ENCODE data around the gene PTCH1.

Gene PTCH1

DNA sequence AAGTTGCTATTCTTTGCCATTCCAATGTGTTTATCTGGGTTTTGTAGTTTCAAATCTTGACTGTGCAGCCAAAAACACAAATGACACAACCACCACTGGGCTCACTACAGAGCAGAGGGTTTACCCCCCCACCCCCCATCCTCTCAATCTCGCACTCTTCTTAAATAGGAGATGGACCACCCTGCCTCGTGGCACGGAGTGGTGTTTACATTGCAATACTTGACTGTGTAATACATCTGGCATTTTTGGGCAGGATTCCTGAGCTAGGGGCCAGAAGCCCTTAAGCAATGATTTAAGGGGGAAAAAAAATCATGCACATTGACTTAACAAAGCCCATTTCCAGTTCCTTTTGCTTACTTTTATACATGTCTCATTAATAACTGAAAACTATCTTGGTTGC, 19.0 kb downstream of the PTCH1 start:
- no peak for DNase-seq

DNA sequence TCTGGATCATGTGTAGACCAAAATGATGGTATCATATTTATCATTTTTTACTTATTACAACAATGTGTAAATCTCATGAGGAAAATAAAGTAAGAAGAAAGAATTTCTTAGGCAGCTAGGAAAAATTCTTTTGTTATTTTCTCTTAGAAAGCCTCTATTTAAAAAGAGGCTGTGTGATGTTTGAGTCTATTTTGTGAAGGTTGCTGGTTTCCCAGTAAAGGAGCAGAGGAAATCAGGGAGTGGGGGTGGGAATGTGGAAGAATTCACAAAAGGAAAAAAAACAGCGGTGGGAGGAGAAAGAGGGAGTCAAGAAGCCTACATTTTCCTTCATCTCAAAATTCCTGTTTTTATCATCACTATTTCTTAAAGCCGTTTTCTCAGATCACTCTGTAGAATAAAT, 20.1 kb downstream of the PTCH1 start:
- DNase-seq = no peak

DNA sequence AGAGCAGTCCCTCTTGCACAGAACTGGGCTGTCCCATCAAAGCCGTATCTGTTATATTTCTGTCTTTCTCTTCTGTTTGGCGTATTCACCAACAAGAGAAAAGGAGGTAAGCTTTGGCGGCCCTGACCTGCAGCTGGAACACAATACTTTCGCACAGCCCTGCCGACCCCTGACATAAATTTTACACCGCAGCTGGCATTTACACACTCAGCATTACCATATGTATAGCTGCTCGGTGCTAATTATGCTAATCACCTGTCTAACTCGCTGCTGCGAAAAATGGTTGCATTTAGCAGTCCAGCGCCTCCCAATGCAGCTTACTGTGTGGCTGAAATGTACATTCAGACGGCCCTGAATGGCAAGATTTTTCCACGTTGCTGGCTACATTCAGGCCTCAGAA, 20.8 kb downstream of the PTCH1 start:
- DNase-seq = no peak

DNA sequence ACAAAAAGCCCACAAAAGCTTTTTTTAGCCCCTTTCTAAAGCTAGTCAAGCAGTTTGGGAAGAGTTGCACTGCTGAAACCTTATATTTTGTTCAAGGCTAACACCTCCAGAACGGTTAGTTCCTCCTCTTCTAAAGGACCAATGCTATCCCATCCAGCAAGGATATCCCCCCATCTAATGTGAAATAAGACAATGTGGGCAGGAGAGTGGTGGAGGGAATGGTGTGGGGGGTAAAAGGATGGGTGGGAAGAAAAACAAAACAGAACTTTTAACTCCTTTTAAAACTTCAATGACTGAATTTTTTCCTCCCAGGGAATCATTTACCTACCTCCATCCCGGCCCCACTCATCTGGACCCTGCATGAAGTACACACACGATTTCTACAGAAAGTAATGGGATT, 21.2 kb downstream of the PTCH1 start:
- DNase-seq = no peak

DNA sequence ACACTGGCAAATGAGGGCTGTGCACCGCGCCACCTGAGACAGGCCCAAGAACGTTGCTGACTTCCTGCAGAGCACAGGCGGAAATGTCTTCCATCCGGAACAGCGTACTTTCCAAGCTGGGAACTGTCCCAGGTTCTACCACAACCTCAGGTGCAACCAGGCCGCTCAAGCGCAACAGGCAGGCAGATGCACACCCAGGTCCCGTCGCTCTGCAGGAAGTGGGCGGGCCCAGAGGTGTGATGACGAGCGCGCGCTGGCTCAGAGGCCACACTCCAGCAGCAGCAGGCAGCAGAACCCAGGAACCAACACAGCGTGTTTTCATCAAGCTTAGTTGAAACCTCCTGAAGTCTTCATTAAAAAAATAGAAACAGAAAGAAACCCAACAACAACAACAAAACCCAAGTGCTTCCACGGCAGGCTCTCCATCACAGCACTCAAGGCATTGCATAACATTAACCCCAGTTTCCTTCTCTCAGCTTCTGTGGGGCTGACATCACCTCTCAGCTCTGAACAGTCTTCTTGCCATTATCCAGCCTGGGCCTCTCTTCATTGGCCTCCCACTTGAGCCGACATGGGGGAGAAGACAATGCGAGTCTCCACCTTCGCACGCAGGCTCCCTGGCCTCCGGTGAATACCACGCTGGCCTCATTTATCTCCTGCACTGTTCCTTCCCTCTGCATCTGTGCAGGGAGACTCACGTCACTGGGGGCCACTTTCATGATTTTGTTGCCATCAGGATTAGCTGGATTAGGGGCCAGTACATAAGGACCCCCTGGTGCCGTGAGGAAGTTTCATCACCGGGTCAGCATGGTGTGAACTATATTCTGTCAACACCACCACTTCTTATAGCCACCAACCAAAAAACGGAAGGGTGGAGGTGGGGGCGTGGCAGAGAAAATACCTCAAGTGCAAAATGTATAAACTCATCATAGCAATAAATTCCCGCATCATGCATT, 22.1 kb downstream of the PTCH1 start:
- DNase-seq = peak; percentile 86

DNA sequence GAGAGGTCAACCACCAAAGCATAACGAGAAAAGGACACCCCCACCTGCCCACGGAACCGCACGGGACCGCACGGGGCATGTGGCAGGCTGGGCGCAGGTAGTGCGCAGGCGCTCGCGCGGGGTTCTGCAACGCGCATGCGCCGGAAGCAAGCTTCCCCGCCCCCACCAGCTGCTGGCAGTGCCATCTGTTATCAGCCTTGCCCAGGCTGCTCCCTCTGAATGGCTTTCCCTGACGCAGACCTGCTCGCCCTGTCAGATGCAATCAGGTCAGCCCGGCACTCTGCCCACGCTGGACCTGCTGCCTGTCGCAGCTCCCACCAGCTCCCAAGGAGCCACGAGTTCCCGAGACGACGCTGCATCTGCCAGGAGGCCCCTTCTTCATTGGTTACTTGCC, 22.8 kb downstream of the PTCH1 start:
- peak; percentile 30 for DNase-seq

DNA sequence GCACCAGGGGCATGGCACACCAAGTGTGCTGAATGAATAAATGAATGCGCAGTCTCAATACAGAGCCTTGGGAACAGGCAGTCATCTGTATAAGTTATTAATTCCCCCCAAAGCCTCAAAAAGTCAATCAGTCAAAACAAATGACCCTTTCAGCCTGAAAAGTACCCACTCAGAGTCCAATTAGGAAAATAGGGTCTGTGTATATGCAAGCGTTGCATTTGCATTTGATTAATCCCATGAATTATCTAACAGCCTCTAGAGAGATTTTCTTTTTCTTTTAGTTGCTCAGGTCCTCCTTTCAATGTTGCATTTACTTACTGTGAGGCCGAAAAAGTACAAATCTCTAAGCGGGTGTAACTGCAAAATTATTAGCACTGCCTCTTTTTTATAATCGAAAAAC, 23.4 kb downstream of the PTCH1 start:
- DNase-seq = no peak

DNA sequence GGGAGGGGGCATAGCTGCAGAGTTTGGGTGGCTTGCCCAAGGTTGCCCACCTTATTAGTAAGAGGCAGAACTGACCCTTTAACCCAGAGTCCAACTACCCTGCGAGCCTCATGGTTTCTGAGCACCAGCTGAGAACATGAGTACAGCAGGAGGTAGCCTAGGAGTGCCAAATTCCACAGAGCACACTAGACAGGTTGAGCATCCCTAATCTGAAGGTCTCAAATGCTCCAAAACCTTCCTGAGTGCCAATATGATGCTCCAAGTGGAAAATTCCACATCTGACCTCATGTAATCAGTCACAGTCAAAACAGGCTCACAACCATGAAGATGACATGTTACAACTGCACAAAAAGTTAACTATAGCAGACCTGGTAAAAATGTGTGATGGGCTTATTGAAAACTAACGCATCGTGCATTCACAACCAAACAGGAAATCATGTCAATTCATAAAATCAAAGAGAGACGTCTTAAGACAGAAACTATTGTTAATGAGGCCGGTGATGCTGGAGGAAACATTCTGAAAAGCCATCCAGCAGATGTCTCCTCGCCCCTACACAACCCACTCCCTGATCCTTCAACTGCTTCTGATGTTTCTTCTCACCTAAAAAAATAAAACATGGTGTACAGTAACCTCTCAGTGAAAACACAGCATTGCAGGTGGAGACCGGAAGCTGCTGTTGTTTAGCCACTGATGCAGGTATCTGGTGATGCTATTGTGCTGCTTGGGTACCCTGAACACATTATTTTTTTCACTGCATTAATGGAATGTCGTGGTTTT, 25.0 kb downstream of the PTCH1 start:
- peak; percentile 50 for DNase-seq

DNA sequence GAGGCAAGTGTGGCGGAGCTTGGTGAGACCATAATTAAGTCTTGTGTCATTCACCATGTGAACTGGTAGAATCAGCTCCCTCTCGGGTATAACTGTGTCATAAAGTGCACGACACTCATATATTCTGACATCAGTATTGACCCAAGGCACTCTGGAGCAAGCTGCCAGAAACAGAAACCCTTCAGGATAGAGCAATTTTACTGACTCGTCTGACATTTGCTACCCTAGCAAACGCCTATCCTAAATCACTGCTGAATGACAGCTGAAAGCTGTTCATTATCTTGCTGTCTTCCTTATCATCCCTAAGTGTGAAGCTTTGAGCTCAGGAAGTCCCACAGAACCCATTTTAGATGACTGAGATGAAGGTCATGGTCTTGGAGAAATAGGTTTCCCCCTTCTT, 27.8 kb downstream of the PTCH1 start:
- no peak for DNase-seq

DNA sequence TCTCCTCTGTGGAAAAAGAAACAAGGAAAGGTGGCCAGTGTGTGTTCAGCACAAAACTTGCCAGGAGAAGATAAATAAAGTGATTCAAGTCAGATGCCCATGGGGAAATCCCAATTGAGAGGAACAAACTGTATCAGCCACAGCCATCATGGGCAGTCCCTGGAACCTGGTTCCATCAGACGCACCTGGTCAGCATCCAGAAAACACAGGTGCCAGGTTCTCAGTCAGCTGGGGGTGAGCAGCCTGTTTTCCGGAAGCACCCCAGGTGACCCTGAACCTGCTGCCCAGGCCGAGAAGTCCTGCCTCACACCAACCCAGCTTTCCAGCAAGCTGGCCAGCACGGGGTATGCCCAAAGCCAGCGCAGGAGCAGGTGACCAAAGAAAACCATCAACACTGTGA, 30.5 kb downstream of the PTCH1 start:
- DNase-seq = no peak

DNA sequence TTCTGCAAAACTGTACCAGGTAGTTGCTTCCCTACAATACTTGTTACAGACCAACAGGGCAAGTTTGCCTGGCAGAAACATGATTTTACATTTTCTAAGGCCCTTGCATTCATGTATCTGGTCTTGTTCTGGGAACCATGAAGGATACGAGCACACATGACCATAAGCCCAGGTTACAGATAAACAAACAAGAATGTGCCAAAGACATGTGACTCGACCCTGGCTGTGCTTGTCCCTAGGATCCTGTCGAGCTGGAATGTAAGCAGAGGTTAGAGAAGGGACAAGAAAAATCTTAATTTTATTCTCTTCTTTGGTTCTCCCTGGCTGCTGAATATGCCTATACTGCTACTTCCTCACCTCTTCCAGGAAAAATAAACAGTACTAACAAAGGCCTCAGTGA, 32.5 kb downstream of the PTCH1 start:
- DNase-seq = no peak

DNA sequence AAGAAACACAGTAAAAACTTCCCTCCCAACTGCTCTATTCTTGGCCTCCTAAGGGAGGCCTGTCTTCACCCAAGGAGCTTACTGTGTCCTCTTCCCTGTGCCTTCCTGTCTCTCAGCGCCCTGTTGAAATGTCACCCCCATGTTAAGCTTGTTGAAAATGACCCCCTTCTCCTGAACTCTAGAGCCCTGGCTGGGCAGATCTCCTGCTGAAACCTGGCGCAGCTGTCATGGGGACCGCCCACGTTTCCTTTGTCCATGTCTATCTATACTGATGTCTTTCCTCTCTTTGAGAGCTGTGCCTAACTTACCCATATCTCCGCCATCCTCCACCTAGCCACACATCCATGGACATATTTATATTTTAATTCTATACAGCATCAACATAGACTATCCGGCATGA, 33.3 kb downstream of the PTCH1 start:
- DNase-seq = no peak

DNA sequence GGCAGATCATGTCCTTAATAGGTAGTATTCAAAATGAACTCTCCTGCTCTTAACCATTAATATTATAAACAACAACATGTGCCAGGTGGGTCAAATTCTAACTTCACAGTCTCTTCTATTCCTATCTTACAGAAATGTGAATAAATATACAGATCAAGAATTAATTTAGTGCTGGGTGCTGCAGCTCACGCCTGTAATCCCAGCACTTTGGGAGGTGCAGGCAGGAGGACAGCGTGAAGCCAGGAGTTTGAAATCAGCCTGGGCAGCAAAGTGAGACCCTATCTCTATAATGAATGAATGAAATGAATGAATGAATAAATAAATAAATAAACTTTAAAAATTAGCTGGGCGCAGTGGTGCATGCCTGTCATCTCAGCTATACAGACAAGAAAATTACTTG, 34.1 kb downstream of the PTCH1 start:
- DNase-seq = no peak

DNA sequence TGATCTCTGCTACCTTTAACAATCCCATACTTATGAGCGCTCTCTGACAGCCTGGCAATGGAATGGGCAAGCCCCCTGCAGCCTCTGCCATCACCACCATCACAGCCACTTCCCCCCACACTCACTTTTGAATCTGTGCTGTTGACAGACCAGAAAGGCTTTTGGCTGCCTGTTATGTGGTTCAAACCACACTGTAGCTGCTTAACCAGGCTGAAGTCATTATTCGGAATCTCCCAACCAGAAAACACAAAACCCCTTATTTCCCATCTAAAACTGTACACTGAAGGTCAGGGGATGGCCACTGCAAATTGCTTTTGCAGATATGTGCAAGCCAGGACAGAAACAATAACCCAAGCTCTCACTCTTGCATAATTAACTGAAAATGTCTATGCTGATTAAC, 35.8 kb downstream of the PTCH1 start:
- no peak for DNase-seq

DNA sequence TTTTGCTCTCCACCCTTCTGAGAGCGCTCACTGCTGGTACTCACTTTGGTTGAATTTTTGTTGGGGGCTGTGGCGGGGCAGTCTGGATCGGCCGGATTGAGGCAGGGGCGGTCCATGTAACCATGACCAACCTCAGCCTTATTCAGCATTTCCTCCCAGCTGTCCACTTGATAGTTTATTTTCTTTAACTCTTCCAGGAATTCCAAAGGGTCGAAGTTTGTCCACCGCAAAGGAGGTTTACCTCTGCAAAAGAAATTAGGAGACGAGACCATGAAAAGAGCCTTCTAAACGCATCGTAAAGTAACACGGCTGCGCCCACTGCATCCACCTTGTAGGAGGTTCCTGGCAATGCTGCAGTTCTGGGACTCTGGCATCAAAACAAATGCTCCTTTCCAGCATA, 36.4 kb downstream of the PTCH1 start:
- no peak for DNase-seq

DNA sequence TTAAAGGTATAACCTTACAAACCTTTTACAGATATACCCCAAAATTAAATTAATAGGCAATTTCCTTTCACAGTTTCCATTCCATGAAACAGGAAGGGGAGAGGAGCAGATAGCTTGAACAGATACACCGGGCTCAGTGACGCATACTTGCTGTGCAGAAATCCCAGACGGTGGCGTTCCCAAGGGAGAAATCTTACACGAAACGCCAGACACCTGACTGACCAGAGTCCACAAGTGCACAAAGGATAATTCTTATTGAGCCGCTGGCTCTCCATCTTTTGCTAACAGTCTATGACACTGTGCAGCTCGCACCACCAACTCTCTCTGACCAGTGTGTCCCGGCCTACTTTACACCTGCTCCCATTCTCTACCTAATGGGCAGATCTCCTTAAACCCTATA, 37.4 kb downstream of the PTCH1 start:
- DNase-seq = no peak

DNA sequence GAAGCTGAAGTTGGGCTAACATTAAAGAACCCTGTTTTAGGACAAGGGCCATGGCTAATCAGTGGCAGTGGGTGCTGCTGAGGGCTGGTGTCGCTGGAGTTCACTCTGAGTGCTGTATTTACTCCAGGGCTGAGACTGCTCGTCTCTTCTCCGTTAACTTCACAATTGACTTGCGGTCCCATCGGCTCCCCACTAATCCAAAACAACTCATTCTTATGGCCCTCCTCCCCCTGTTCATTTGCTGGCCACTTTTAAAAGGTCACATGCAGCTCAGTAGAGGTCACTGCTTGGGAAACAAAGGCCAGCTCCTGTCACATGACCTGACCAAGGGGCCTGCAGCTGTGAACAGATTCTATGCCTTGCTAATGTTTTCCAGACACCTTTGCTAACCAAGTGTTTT, 38.4 kb downstream of the PTCH1 start:
- no peak for DNase-seq

DNA sequence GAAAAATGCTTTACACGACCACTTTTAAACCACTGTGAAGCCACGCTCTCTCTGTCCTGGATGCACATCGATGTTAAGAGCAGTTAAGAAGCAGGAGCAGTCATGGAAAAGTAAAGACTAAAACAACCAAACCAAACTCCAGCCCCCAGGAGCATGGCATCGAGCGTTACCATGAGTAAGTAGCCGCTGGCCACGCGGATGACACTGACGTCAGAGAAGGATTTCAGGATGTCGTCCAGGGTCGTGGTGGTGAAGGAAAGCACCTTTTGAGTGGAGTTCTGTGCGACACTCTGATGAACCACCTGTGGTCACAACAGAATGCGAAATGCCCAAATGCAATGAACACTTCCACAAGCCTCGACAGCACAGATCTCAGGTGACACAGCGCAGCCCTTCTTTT, 38.9 kb downstream of the PTCH1 start:
- DNase-seq = no peak

DNA sequence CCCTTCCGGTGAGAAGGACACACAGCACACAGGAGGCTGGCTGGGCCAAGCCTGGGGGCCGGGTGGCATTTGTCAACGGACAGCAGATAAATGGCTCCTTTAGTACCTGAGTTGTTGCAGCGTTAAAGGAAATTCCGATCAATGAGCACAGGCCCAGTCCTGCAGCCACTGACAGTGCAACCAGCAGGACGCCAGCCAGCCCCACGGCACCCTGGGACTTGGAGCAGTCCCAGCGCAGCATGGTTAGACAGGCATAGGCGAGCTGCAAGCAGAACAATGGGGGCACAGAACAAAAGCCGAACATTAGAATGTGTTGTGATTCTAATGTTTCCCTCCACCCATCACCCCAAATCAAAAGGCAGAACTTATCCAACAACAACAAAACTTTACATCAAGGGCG, 39.3 kb downstream of the PTCH1 start:
- no peak for DNase-seq

DNA sequence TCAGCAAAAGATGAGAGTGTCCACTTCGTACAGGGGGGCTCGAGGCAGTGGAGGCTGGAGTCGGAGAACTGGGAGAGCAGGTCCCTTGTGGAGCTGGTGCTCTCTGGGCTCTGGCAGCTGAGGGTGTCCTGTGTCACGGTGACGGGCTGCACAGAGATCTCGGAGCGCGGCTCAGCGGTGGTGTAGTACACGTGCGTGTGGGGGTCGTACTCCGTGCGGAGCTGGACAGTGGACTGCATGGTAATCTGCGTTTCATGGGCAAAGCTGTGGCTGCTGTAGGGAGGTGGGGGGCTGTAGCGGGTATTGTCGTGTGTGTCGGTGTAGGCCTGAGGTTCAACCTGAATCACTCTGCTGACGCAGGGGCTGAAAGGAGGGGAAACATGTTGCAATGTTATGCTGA, 48.0 kb downstream of the PTCH1 start:
- DNase-seq = no peak

DNA sequence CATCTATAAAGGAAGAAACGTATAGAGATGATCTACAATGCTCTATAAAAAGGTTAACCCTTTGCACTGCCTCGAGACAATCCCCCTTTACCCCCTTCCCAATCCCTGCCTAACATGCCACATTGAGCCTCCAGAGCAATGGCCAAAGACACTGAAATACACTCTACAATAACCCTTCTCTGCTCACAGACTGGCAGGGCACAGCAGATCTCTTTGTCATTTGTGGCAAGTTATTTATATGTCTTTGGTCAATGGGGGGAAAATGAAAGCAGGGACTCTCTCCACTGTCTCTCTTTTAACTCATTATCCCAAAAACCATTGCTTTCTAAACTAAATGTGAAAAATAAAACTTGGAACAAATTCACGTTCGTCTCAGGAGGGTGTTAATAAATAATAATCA, 51.7 kb downstream of the PTCH1 start:
- no peak for DNase-seq

DNA sequence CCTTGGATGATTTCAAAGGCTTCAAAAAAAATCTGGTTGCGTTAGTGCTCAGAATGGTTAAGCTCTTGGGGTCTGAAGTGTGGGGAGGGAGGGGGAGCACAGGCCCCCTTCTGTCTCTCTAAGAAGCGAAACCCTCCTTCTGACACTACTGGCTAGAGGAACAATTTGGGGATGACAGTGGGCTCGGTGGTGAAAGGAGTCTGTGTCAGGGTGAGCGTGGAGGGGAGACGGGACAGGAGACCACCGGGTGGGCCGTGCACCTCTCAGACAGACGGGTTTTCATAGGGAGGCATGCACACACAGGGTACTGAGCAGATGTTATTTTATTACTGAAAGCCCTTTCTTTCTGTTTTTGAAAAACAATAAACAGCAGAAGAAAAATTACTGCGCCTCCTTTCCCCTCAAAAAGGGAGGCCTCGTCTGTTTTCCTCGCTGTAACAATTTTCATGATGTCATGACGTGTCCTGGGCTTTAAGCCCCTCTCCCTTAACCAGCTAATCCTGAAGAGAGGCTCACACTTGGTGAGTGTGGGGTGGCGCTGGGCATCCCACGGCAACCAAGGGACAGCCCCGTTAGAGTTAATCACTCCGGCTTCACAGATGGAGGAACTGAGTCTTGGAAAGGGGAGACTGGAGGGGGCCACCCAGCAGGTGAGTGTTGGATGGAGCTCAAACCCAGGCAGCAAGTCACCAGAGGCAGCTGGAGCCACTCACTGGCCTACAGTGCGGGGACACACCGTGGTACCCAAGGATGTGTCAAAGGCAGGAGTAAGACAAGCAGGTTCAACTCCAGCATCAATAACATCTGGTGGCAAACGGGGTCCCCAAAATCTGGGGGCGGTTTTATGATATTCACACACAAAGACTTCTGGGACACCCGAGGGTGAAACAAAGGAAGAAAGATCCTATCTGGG, 53.4 kb downstream of the PTCH1 start:
- no peak for DNase-seq

All from CD4-positive, alpha-beta T cell treated with Interleukin-17A for 1 hour (primary cell).